H1 (cell line): ENCODE data around the gene STX10. TPM values are rescaled to one million over a fixed set of nuclear protein-coding genes. Genes with fewer than 3 reads are reported as not detected.

ENCODE experiments used
- CTCF ChIA-PET: fragments of 300-600 bp; sonication (Branson Sonifier 250); formaldehyde crosslinking; loops from one replicate; lab custom pipeline; 2021; ENCODE audit not compliant: partially characterized antibody; lab: Charles Lee
- POLR2A ChIA-PET: fragments of 300-600 bp; sonication (Branson Sonifier 250); formaldehyde crosslinking; loops from one replicate; lab custom pipeline; 2021; ENCODE audit warnings: inconsistent platforms; ENCODE audit not compliant: partially characterized antibody; lab: Charles Lee
- DNase-seq, 2 experiments: peaks; one replicate each; pipeline versions ENCODE4 v3.0.0 to v3.0.0-alpha.2; 2010 to 2022; ENCODE audit warnings: low spot score in 2 of 2, low read depth in 1 of 2, mixed read lengths in 1 of 2
- FAIRE-seq: peaks from 2 replicates; lab custom pipeline; 2011; peaks lifted over from hg19 to GRCh38; lab: Jason Lieb, UNC
- H2AFZ ChIP-seq: 2 replicates; pipeline ENCODE4 v1.8.1; 2012; ENCODE audit warnings: low read length, inconsistent platforms
- H2AK5ac ChIP-seq: 2 replicates; pipeline ENCODE4 v1.6.1; 2013; ENCODE audit warnings: low read depth, low read length
- H2BK120ac ChIP-seq: replicated peaks from 2 replicates; pipeline ENCODE3; 2013; ENCODE audit warnings: low read depth, low read length, inconsistent platforms
- H2BK12ac ChIP-seq: 2 replicates; pipeline ENCODE4 v1.6.1; 2013; ENCODE audit warnings: low read depth, low read length
- H2BK15ac ChIP-seq: 2 replicates; pipeline ENCODE4 v1.6.1; 2013; ENCODE audit warnings: low read length
- H2BK20ac ChIP-seq: 2 replicates; pipeline ENCODE4 v1.6.1; 2013; ENCODE audit warnings: low read length
- H2BK5ac ChIP-seq: 2 replicates; pipeline ENCODE4 v1.6.1; 2013; ENCODE audit warnings: low read depth, low read length
- H3K14ac ChIP-seq: 2 replicates; pipeline ENCODE4 v1.6.1; 2013; ENCODE audit warnings: inconsistent platforms; ENCODE audit not compliant: insufficient read length
- H3K18ac ChIP-seq: 2 replicates; pipeline ENCODE4 v1.6.1; 2013; ENCODE audit warnings: low read length; ENCODE audit errors: extremely low read depth
- H3K23ac ChIP-seq: 2 replicates; pipeline ENCODE4 v1.6.1; 2013; ENCODE audit warnings: inconsistent platforms; ENCODE audit not compliant: insufficient read length
- H3K23me2 ChIP-seq: 2 replicates; pipeline ENCODE4 v1.6.1; 2013; ENCODE audit warnings: low read depth, low read length
- H3K27ac ChIP-seq: 2 replicates; pipeline ENCODE4 v1.6.1; 2011; ENCODE audit warnings: low read depth, low read length, inconsistent platforms
- H3K27me3 ChIP-seq, 4 experiments: replicated peaks in 1 of 4; 1 replicate in 1 of 4; 2 replicates in 3 of 4; pipeline versions ENCODE4 v1.6.1 to v1.8.1; 2011 to 2013; ENCODE audit warnings: low read length in 3 of 4, mild to moderate bottlenecking in 3 of 4, inconsistent platforms in 2 of 4, mixed read lengths in 2 of 4, moderate library complexity in 1 of 4; ENCODE audit not compliant: control insufficient read depth in 3 of 4, insufficient read depth in 3 of 4; ENCODE audit errors: extremely low read depth in 1 of 4
- H3K36me3 ChIP-seq, 4 experiments: 2 replicates each; pipeline versions ENCODE4 v1.6.1 to v1.8.1; 2011 to 2013; ENCODE audit warnings: mild to moderate bottlenecking in 4 of 4, low read length in 3 of 4, moderate library complexity in 2 of 4, control low read depth in 1 of 4, inconsistent platforms in 1 of 4; ENCODE audit not compliant: insufficient read depth in 4 of 4, control insufficient read depth in 2 of 4
- H3K4ac ChIP-seq: replicated peaks from 2 replicates; pipeline ENCODE3; 2013; ENCODE audit warnings: low read length, low read depth, mixed read lengths, inconsistent platforms; ENCODE audit not compliant: insufficient read length
- H3K4me1 ChIP-seq, 4 experiments: replicated peaks in 1 of 4; 1 replicate in 1 of 4; 2 replicates in 3 of 4; pipeline versions ENCODE4 v1.6.1 to v1.8.1; 2011 to 2013; ENCODE audit warnings: low read length in 3 of 4, inconsistent platforms in 2 of 4, mixed read lengths in 1 of 4; ENCODE audit not compliant: insufficient read depth in 4 of 4, control insufficient read depth in 3 of 4
- H3K4me2 ChIP-seq, 2 experiments: 2 replicates each; pipeline versions ENCODE4 v1.6.1 to v1.8.1; 2011 to 2013; ENCODE audit warnings: low read depth in 2 of 2, low read length in 2 of 2, control low read depth in 1 of 2, inconsistent platforms in 1 of 2, mild to moderate bottlenecking in 1 of 2; ENCODE audit not compliant: insufficient read depth in 1 of 2
- H3K4me3 ChIP-seq, 4 experiments: fragments of 200-600, 300-600 bp in 1 of 4; sonication (generic), shearing (Covaris generic), sonication (Bioruptor Twin) in 1 of 4; 2 replicates each; pipeline versions ENCODE4 v1.5.1 to v1.8.1; 2011 to 2016; ENCODE audit warnings: low read length in 4 of 4, low read depth in 3 of 4, control low read depth in 2 of 4, inconsistent platforms in 2 of 4, mild to moderate bottlenecking in 2 of 4, mixed read lengths in 1 of 4, moderate library complexity in 1 of 4; ENCODE audit not compliant: insufficient read depth in 2 of 4; ENCODE audit errors: extremely low read depth in 1 of 4
- H3K56ac ChIP-seq: replicated peaks from 2 replicates; pipeline ENCODE3; 2013; ENCODE audit warnings: low read depth, mild to moderate bottlenecking, mixed read lengths, low read length, inconsistent platforms; ENCODE audit not compliant: insufficient read length
- H3K79me1 ChIP-seq: 2 replicates; pipeline ENCODE4 v1.6.1; 2013; ENCODE audit warnings: low read depth, low read length, control low read depth
- H3K79me2 ChIP-seq, 2 experiments: 2 replicates each; pipeline versions ENCODE4 v1.6.1 to v1.8.1; 2012 to 2013; ENCODE audit warnings: low read length in 2 of 2, mild to moderate bottlenecking in 2 of 2, inconsistent platforms in 1 of 2; ENCODE audit not compliant: insufficient read depth in 2 of 2, control insufficient read depth in 1 of 2
- H3K9ac ChIP-seq, 4 experiments: replicated peaks in 1 of 4; 1 replicate in 1 of 4; 2 replicates in 3 of 4; pipeline versions ENCODE4 v1.6.1 to v1.8.1; 2011 to 2013; ENCODE audit warnings: low read depth in 3 of 4, low read length in 3 of 4, control low read depth in 2 of 4, mild to moderate bottlenecking in 2 of 4, moderate library complexity in 2 of 4, inconsistent platforms in 1 of 4; ENCODE audit errors: extremely low read depth in 1 of 4
- H3K9me3 ChIP-seq, 2 experiments: 2 replicates each; pipeline versions ENCODE4 v1.6.1 to v1.8.1; 2012 to 2013; ENCODE audit warnings: mild to moderate bottlenecking in 2 of 2, moderate library complexity in 2 of 2, control low read depth in 1 of 2, inconsistent platforms in 1 of 2, low read depth in 1 of 2, low read length in 1 of 2, mixed read lengths in 1 of 2; ENCODE audit not compliant: insufficient read depth in 2 of 2
- H4K20me1 ChIP-seq, 2 experiments: replicated peaks in 1 of 2; 2 replicates each; pipeline versions ENCODE3 to v1.8.1; 2011 to 2013; ENCODE audit warnings: inconsistent platforms in 2 of 2, low read length in 2 of 2, mild to moderate bottlenecking in 1 of 2; ENCODE audit not compliant: insufficient read depth in 2 of 2, control insufficient read depth in 1 of 2
- H4K5ac ChIP-seq: 2 replicates; pipeline ENCODE4 v1.6.1; 2013; ENCODE audit warnings: low read length, low read depth, mixed read lengths, inconsistent platforms; ENCODE audit not compliant: insufficient read length
- H4K8ac ChIP-seq: 2 replicates; pipeline ENCODE4 v1.8.0; 2013; ENCODE audit warnings: mild to moderate bottlenecking, moderate library complexity, low read length, inconsistent platforms; ENCODE audit not compliant: insufficient read depth; ENCODE audit errors: extremely low read depth
- H4K91ac ChIP-seq: replicated peaks from 2 replicates; pipeline ENCODE3; 2013; ENCODE audit warnings: low read length, mixed read lengths, inconsistent platforms; ENCODE audit not compliant: insufficient read length
- CREB1 ChIP-seq: IDR thresholded peaks from 2 replicates; pipeline ENCODE4 v1.6.1; 2012; ENCODE audit warnings: inconsistent platforms
- CTCF ChIP-seq, 3 experiments: IDR thresholded peaks; 1 replicate in 2 of 3; 2 replicates in 1 of 3; pipeline versions ENCODE4 v1.5.1 to v1.6.1; 2011; ENCODE audit warnings: low read length in 3 of 3, mild to moderate bottlenecking in 3 of 3, inconsistent platforms in 2 of 3, low read depth in 1 of 3, moderate library complexity in 1 of 3; ENCODE audit not compliant: insufficient read depth in 1 of 3; ENCODE audit errors: control extremely low read depth in 1 of 3
- RFX5 ChIP-seq: IDR thresholded peaks from 2 replicates; pipeline ENCODE4 v1.6.1; 2011; ENCODE audit warnings: low read depth, low read length, improper control_type of control experiment, borderline replicate concordance
- RNF2 ChIP-seq: fragments of 200-900, 300-1000 bp; sonication (generic); IDR thresholded peaks from 2 replicates; pipeline ENCODE4 v1.7.1; 2016; ENCODE audit warnings: borderline replicate concordance, low read depth, mild to moderate bottlenecking, antibody characterized with exemption, low read length; ENCODE audit not compliant: poor library complexity, severe bottlenecking; ENCODE audit errors: missing control alignments
- RXRA ChIP-seq: IDR thresholded peaks from 2 replicates; pipeline ENCODE4 v1.6.1; 2011; ENCODE audit warnings: low read depth, mild to moderate bottlenecking, low read length, moderate library complexity; ENCODE audit not compliant: insufficient read depth
- SIX5 ChIP-seq: IDR thresholded peaks from 2 replicates; pipeline ENCODE4 v1.6.1; 2011; ENCODE audit warnings: mild to moderate bottlenecking, low read depth, low read length
- SUZ12 ChIP-seq: fragments of 200-600 bp; sonication (generic); IDR thresholded peaks from 2 replicates; pipeline ENCODE4 v1.6.1; 2012; ENCODE audit warnings: mild to moderate bottlenecking, inconsistent platforms, low read length, moderate library complexity, mixed read lengths
- WGBS, 2 experiments: shearing (Covaris generic) in 1 of 2; methylation state at CpG; one replicate each; pipeline versions ENCODE4 v1.1.6 to v1.1.7; 2013 to 2015; ENCODE audit warnings: low lambda C conversion rate in 2 of 2, mixed read lengths in 2 of 2, inconsistent platforms in 1 of 2, low coverage in 1 of 2, missing lambda C conversion rate in 1 of 2; ENCODE audit not compliant: insufficient replicate concordance in 2 of 2, insufficient coverage in 1 of 2, insufficient read length in 1 of 2; ENCODE audit errors: extremely low coverage in 1 of 2, missing lambda C conversion rate in 1 of 2; 5-methylcytosine and 5-hydroxymethylcytosine counted together
- polyA plus RNA-seq, 7 experiments: library from polyadenylated mRNA; depleted of rRNA in 3 of 7; stranded (reverse) in 5 of 7; unstranded in 2 of 7; fragments of >200 nt in 5 of 7; fragments of 200-250 nt in 2 of 7; gene quantifications; 1 replicate in 5 of 7; 2 replicates in 1 of 7; 4 replicates in 1 of 7; pipeline versions ENCODE4 v1.2.1 to v1.2.3, GENCODE V29; 2011 to 2013; ENCODE audit warnings: missing spikeins in 2 of 7, mixed read lengths in 2 of 7
- total RNA-seq: library from RNA; stranded (reverse); fragmentation: NEBNext Ultra II Directional; extraction: Animal tissue kit (Norgen Biotek cat#: 25700); gene quantifications from 2 replicates; pipeline ENCODE4 v1.2.1, GENCODE V29; 2021

Gene STX10
- total and polyA plus RNA-seq, 2 of the 8 experiments (the other 6 are each of a cell fraction or from before 2014, with no cell fraction given), result 53.0 to 80.1 TPM

DNA sequence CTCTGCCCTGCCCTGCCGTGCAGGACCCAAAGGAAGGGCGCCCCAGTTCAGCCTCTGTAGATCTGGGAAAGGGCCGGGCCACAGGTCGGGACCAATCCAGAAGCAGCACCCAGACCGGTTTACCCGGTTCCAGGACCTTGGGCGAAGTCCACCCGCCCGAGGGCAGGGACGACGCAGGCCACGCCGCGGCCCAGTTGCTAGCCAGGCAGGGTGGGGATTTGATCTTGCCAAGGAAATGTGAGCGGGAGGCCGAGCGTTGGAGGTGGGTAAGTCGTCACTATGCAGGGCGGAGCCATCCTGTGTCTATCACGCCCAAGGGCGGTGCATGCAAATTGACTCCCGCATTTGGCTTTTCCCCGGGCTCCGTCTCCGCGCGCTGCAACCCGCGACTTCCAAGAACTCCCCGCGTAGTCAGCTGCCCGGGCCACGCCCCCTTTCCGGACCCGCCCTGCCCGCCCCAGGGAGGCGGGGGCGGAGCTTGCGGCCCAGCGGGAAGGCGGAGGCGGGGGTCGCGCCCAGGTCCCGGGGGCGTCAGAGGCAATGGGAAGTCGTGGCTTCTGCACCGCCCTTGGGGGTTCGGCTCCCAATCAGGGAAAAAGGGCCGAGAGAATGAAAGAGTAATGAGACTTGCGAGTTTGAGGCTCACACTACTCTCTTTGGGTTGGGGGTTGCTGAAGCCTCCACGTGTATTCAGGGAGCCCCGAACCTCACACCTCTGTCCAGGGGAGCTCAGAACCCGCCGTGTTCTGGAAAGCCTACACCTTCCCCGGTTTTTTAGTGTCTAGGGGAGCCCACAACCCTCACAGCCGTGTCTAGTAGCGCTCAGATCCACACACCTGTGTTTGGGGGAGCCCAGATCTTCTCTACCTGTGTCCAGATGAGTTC, 12.8 kb upstream of the STX10 start:
- Histone ChIP-seq H3K9ac (peak overlapping the region; percentile 10 to 74 (median 41)), H3K27me3 (no peaks in the 10 kb centered on the region), H3K14ac (peak overlapping the region; percentile 8), H3K56ac (peak overlapping the region; percentile 63), H3K4me1 (peaks cover 16 to 34% (median 18%) of the 10 kb centered on the region in 4 experiments), H3K4me2 (peak overlapping the region; percentile 82 to 95), H4K5ac (peak overlapping the region; percentile 77), H2BK12ac (peak overlapping the region; percentile 99), H3K36me3 (no peaks in the 10 kb centered on the region), H4K8ac (peak overlapping the region; percentile 68; the same call in 1 of the 2 replicates), H3K4ac (peak overlapping the region; percentile 100), H3K79me2 (no peaks in the 10 kb centered on the region), H4K20me1 (no peaks in the 10 kb centered on the region), H2BK15ac (no peak overlapping the region), H3K27ac (peak overlapping the region; percentile 95), H3K79me1 (no peaks in the 10 kb centered on the region; the same call in 1 of the 2 replicates), H2BK120ac (peak overlapping the region; percentile 91), H4K91ac (peak overlapping the region; percentile 100), H2BK20ac (peak overlapping the region; percentile 90), H3K18ac (peak overlapping the region; percentile 99), H2AFZ (no peak overlapping the region), H3K23ac (no peak overlapping the region), H3K4me3 (peak overlapping the region; percentile 13 to 62 (median 46); a peak in 7 of 8 replicates), H3K9me3 (no peaks in the 10 kb centered on the region), H3K23me2 (peaks cover 13% of the 10 kb centered on the region; the same call in 1 of the 2 replicates), H2BK5ac (peak overlapping the region; percentile 99), H2AK5ac (peak overlapping the region; percentile 43; the same call in 1 of the 2 replicates)
- 4% methylated on average over 51 of the region's 58 CpGs; no CpG with 5 or more reads in 1 of the 2 experiments for WGBS, 2 experiments
- FAIRE-seq (no peak), DNase-seq (peak; percentile 92 to 96)
- POLR2A ChIA-PET, result interaction anchor here (0.5 to 12.0 kb wide), 29 partner anchors 10 to 298 kb away, joined by 3 to 530 read pairs (median 4); partner anchors contain the start of genes IER2, NACC1, STX10 and TRMT1
- CTCF ChIA-PET, result interaction anchor here (0.6 to 5.2 kb wide), 8 partner anchors 8 to 69 kb away, joined by 3 to 34 read pairs (median 4); no protein-coding TSS in a partner anchor
- TF ChIP-seq RXRA (no peak), RFX5 (no peak), SIX5 (no peak), SUZ12 (no peak), CREB1 (peak; percentile 71), RNF2 (no peak), CTCF (IDR thresholded peaks at IDR 0.05; ENCODE audit: control extremely low read depth in 1 of 3, insufficient read depth in 1 of 3, low read depth in 1 of 3, low read length in 3 of 3) (no peak)
